NCI-H82 treated with DMSO at 0.1 percent for 48 hours (cell line): ENCODE data around the gene OR13J1.
"Not testable (repeated sequence)": the region's sequence is repeated elsewhere in the genome, so short reads cannot be mapped to it uniquely, and the experiment has no call there.

Experiments
- DNase-seq: peaks from one replicate; lab custom pipeline; 2025; ENCODE audit not compliant: unreplicated experiment; lab: John Stamatoyannopoulos, UW

OR13J1 gene

GRCh38 chr9:35870351-35870923, at the start of gene OR13J1:
TSS of gene OR13J1 (minus strand) at chr9:35870401. CDS start at chr9:35870401, 0 bp downstream.
- no peak for DNase-seq

GRCh38 chr9:35919212-35920008, 49.2 kb upstream of the OR13J1 start:
- DNase-seq = no peak

- no peak for DNase-seq
Measured at GRCh38 chr9:35918780-35919179, 48.6 kb upstream of the OR13J1 start.

- DNase-seq = no peak
Measured at GRCh38 chr9:35917261-35917660, 47.1 kb upstream of the OR13J1 start.

DNA sequence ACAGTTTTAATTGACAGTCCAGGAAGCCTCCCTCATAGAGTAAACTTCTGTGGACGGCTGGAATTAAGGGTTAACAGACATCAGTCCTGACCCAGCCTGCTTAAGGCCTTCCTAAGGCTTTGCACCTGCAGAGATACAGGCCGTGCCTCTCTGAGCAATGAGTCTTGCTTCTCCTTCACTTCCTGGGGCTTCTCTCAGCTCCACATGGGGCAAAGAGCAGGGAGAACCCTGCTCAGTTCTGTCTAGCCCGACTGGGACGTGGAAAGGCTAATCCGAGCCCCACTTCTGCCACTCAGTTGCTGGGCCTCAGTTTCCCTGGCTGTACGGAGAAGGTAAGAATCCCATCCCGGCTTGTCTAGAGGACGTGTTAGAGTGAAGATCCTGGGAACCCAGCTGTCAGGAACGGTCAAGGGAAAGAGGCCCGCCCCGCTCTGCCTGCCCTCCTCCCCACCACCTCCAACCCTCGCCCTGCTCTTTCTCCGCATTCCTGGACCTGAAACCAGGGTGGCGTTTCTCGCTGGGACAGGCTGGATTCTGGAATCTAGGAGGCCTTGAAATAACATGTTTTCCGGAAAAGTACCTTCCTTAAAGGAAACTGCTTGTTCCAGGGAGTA, 45.6 kb upstream of the OR13J1 start:
- no peak for DNase-seq

GRCh38 chr9:35914301-35914807, 44.2 kb upstream of the OR13J1 start:
- DNase-seq = no peak

DNA sequence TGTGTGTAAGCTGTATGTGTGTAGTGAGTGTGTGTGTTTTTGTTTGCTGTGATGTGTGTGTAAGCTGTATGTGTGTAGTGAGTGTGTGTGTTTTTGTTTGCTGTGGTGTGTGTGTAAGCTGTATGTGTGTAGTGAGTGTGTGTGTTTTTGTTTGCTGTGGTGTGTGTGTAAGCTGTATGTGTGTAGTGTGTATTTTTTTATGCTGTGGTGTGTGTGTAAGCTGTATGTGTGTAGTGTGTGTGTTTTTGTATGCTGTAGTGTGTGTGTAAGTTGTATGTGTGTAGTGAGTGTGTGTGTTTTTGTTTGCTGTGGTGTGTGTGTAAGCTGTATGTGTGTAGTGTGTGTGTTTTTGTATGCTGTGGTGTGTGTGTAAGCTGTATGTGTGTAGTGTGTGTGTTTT, 43.2 kb upstream of the OR13J1 start:
- not testable (repeated sequence) for DNase-seq

GRCh38 chr9:35912791-35913400, 42.7 kb upstream of the OR13J1 start:
- no peak for DNase-seq

- no peak for DNase-seq
Measured at GRCh38 chr9:35911690-35912089, 41.5 kb upstream of the OR13J1 start.

GRCh38 chr9:35910613-35911359, 40.6 kb upstream of the OR13J1 start:
- peak; percentile 10 for DNase-seq

- DNase-seq = no peak
Measured at GRCh38 chr9:35909687-35910612, 39.7 kb upstream of the OR13J1 start.

- DNase-seq = no peak
Measured at GRCh38 chr9:35909274-35909673, 39.1 kb upstream of the OR13J1 start, which contains the start of gene SPAAR. TSS of gene SPAAR (plus strand) at chr9:35909490. CDS start at chr9:35910464, 974 bp downstream.

DNA sequence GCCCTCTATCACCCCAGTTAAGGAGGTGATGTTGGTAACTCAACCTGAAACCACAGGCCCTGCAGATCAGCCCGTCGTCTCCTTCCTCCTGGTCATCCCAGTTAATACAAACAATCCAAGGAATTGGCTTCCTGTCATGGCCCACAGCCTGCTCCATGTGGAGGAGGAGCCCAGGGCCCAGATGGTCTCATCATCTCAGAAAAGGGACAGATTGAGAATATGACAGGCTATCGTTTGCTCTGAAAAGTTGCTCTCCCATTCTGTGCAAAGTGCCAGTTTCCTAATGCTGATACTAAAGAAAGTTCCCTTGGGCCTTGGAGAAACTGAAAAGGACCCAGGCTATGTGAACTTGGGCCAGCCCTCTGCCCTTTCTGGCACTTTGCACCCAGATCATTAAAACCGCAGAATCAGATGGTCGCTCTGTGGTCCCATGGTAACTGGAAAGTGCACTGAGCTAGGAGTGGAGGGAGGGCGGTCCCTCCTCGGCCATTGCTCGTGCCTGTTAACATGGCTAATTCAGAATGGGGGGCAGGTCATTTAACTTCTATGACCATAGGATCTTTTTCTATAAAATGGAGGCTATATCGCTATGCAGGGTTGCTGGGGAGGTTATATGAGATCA, 38.4 kb upstream of the OR13J1 start:
- DNase-seq = no peak

GRCh38 chr9:35907711-35908503, 37.7 kb upstream of the OR13J1 start:
- DNase-seq = peak; percentile 28

- peak; percentile 86 for DNase-seq
Measured at GRCh38 chr9:35906923-35907699, 36.9 kb upstream of the OR13J1 start.

DNA sequence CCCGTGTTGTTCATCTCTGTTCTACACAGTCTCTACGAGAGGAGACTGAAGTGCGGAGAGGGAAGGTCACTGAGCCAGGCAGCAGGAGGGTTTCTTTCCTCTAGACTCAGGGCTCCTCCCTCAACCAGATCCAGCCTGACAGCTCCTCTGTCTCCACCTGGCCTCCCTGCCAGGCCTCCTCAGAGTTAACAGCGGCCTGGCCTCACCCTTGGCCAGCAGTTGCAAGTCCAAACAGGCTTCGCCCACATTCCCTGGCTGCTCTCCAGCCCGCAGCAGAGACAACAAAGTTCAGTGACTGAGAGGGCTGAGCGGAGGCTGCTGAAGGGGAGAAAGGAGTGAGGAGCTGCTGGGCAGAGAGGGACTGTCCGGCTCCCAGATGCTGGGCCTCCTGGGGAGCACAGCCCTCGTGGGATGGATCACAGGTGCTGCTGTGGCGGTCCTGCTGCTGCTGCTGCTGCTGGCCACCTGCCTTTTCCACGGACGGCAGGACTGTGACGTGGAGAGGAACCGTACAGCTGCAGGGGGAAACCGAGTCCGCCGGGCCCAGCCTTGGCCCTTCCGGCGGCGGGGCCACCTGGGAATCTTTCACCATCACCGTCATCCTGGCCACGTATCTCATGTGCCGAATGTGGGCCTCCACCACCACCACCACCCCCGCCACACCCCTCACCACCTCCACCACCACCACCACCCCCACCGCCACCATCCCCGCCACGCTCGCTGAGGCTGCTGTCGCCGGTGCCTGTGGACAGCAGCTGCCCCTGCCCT, 35.9 kb upstream of the OR13J1 start, which contains the start of gene HRCT1:
Gene HRCT1, plus strand, starts transcription at position 291 of the 768 bp plus-strand sequence. Its CDS starts 86 bp downstream, at position 377.
- no peak for DNase-seq
